GM18526 (cell line): ENCODE results near the gene HNRNPUL1.

Experiments
- POLR2A ChIP-seq: IDR thresholded peaks from 3 replicates; pipeline ENCODE4 v1.6.1; 2011; ENCODE audit not compliant: insufficient read length; ENCODE audit errors: extremely low read depth

Gene HNRNPUL1

GRCh38 chr19:41263850-41264580 lies at the start of gene HNRNPUL1:
HNRNPUL1 (plus strand) TSS chr19:41264372; CDS start chr19:41264504, 132 bp downstream.
- peak; percentile 35 for TF ChIP-seq POLR2A

GRCh38 chr19:41217741-41218140 lies 46.4 kb upstream of the HNRNPUL1 start:
- TF ChIP-seq POLR2A: no peak

- TF ChIP-seq POLR2A: no peak
Observed at GRCh38 chr19:41218249-41218614, 45.9 kb upstream of the HNRNPUL1 start.

- no peak for TF ChIP-seq POLR2A
Observed at GRCh38 chr19:41218615-41219507, 45.3 kb upstream of the HNRNPUL1 start, which contains the start of gene AXL. AXL (plus strand) TSS chr19:41219223; CDS start chr19:41219393, 170 bp downstream.

- no peak for TF ChIP-seq POLR2A
Observed at GRCh38 chr19:41219924-41220567, 44.1 kb upstream of the HNRNPUL1 start.

GRCh38 chr19:41220811-41221210 lies 43.4 kb upstream of the HNRNPUL1 start:
- TF ChIP-seq POLR2A: no peak

- no peak for TF ChIP-seq POLR2A
Observed at GRCh38 chr19:41221514-41222205, 42.5 kb upstream of the HNRNPUL1 start.

- no peak for TF ChIP-seq POLR2A
Observed at GRCh38 chr19:41222240-41222639, 41.9 kb upstream of the HNRNPUL1 start.

- TF ChIP-seq POLR2A: no peak
Observed at GRCh38 chr19:41223431-41224234, 40.5 kb upstream of the HNRNPUL1 start.

GRCh38 chr19:41224632-41225031 lies 39.5 kb upstream of the HNRNPUL1 start:
- TF ChIP-seq POLR2A: no peak

- no peak for TF ChIP-seq POLR2A
Observed at GRCh38 chr19:41225238-41226052, 38.7 kb upstream of the HNRNPUL1 start.

GRCh38 chr19:41226053-41226873 lies 37.9 kb upstream of the HNRNPUL1 start:
- TF ChIP-seq POLR2A: no peak
